IPS-NIHi7 (cell line): ENCODE results near the gene ENOX2.
"Not testable (repeated sequence)": the region's sequence is repeated elsewhere in the genome, so short reads cannot be mapped to it uniquely, and the experiment has no call there.

Experiments
- DNase-seq: peaks from one replicate; pipeline ENCODE4 v3.0.0; 2012; ENCODE audit warnings: mixed read lengths; ENCODE audit errors: extremely low spot score

ENOX2 gene

GRCh38 chrX:130758072-130758471, 144.9 kb downstream of the ENOX2 start:
- DNase-seq = no peak

GRCh38 chrX:130756233-130756632, 146.8 kb downstream of the ENOX2 start:
- DNase-seq = no peak

GRCh38 chrX:130754353-130754752, 148.7 kb downstream of the ENOX2 start:
- no peak for DNase-seq

GRCh38 chrX:130746709-130747342, 156.2 kb downstream of the ENOX2 start:
- no peak for DNase-seq

- no peak for DNase-seq
These were observed 156.9 kb downstream of the ENOX2 start for GRCh38 chrX:130746077-130746476.

GRCh38 chrX:130741584-130741983, 161.4 kb downstream of the ENOX2 start:
- no peak for DNase-seq

- no peak for DNase-seq
These were observed 161.9 kb downstream of the ENOX2 start for GRCh38 chrX:130741151-130741550.

- peak; percentile 55 for DNase-seq
These were observed 164.3 kb downstream of the ENOX2 start for GRCh38 chrX:130738638-130739195.

- DNase-seq = no peak
These were observed 168.3 kb downstream of the ENOX2 start for GRCh38 chrX:130734713-130735112.

GRCh38 chrX:130728208-130728607, 174.8 kb downstream of the ENOX2 start:
- no peak for DNase-seq

- DNase-seq = no peak
These were observed 176.3 kb downstream of the ENOX2 start for GRCh38 chrX:130726661-130727060.

- no peak for DNase-seq
These were observed 177.5 kb downstream of the ENOX2 start for GRCh38 chrX:130725519-130725918.

GRCh38 chrX:130719413-130719812, 183.6 kb downstream of the ENOX2 start:
- DNase-seq = no peak

- DNase-seq = no peak
These were observed 184.9 kb downstream of the ENOX2 start for GRCh38 chrX:130718137-130718536.

- no peak for DNase-seq
These were observed 186.1 kb downstream of the ENOX2 start for GRCh38 chrX:130716781-130717413.

GRCh38 chrX:130716346-130716745, 186.7 kb downstream of the ENOX2 start:
- DNase-seq = no peak

- no peak for DNase-seq
These were observed 187.7 kb downstream of the ENOX2 start for GRCh38 chrX:130715299-130715698.

GRCh38 chrX:130714665-130715064, 188.3 kb downstream of the ENOX2 start:
- DNase-seq = no peak

- no peak for DNase-seq
These were observed 188.9 kb downstream of the ENOX2 start for GRCh38 chrX:130714135-130714534.

- DNase-seq = not testable (repeated sequence)
These were observed 193.8 kb downstream of the ENOX2 start for GRCh38 chrX:130709178-130709577.

- DNase-seq = no peak
These were observed 197.4 kb downstream of the ENOX2 start for GRCh38 chrX:130705591-130705990.

GRCh38 chrX:130704053-130705038, 198.7 kb downstream of the ENOX2 start:
- DNase-seq = no peak
